MCF 10A (cell line): ENCODE data around the gene REPS2. TPM values are rescaled to one million over a fixed set of nuclear protein-coding genes. Genes with fewer than 3 reads are reported as not detected.

Experiments
- BruUV-seq: library from RNA; stranded (reverse); fragments of 400-500 nt; replicated peaks from 2 replicates; lab custom pipeline; 2021; lab: Mats Ljungman, UMichigan
- CTCF ChIA-PET: fragments of 300-600 bp; sonication (Branson Sonifier 250); formaldehyde crosslinking; extraction: SDS; loops from one replicate; lab custom pipeline; 2021; ENCODE audit warnings: antibody characterized with exemption, inconsistent platforms; lab: Yijun Ruan, JAX
- POLR2A ChIA-PET: fragments of 300-600, 350-650 bp; sonication (Branson Sonifier 250); formaldehyde crosslinking; extraction: SDS; loops from one replicate; lab custom pipeline; 2020; ENCODE audit warnings: antibody characterized with exemption, inconsistent platforms; lab: Yijun Ruan, JAX
- DNase-seq: peaks from one replicate; pipeline ENCODE4 v3.0.0-alpha.2; 2018; ENCODE audit not compliant: unreplicated experiment
- H3K27ac Mint-ChIP-seq: one replicate; pipeline ENCODE4 v1.8.0; 2022; ENCODE audit warnings: mild to moderate bottlenecking, low read depth, mixed read lengths; ENCODE audit not compliant: unreplicated experiment
- H3K27me3 Mint-ChIP-seq: one replicate; pipeline ENCODE4 v1.8.0; 2022; ENCODE audit warnings: mixed read lengths; ENCODE audit not compliant: insufficient read depth, unreplicated experiment
- H3K36me3 Mint-ChIP-seq: one replicate; pipeline ENCODE4 v1.8.0; 2022; ENCODE audit warnings: mild to moderate bottlenecking, moderate library complexity, mixed read lengths; ENCODE audit not compliant: insufficient read depth, unreplicated experiment
- H3K4me1 Mint-ChIP-seq: one replicate; pipeline ENCODE4 v1.8.0; 2022; ENCODE audit warnings: mixed read lengths; ENCODE audit not compliant: insufficient read depth, unreplicated experiment
- H3K4me3 Mint-ChIP-seq: one replicate; pipeline ENCODE4 v1.8.0; 2022; ENCODE audit warnings: mild to moderate bottlenecking, moderate library complexity, mixed read lengths; ENCODE audit not compliant: unreplicated experiment
- H3K9me3 Mint-ChIP-seq: one replicate; pipeline ENCODE4 v1.8.0; 2022; ENCODE audit warnings: mixed read lengths; ENCODE audit not compliant: unreplicated experiment
- CTCF ChIP-seq: fragments of 200-600 bp; IDR thresholded peaks from one replicate; pipeline ENCODE4 v1.8.0; 2022; ENCODE audit warnings: antibody characterized with exemption, mild to moderate bottlenecking; ENCODE audit not compliant: unreplicated experiment
- intact Hi-C: fragments of 100-400 bp; cut with micrococcal nuclease; formaldehyde crosslinking; loops from 2 replicates; pipeline ENCODE4 v1.14.1; 2022
- total RNA-seq: library from RNA; stranded (reverse); gene quantifications from 2 replicates; pipeline ENCODE4 v1.2.3, GENCODE V29; 2022

The REPS2 gene
- total RNA-seq, 1 experiment from 2014 or later: 8.1 TPM

- Mint-ChIP-seq H3K27ac (peak overlapping the region; percentile 72), H3K9me3 (no peaks in the 10 kb centered on the region), H3K27me3 (peaks cover 69% of the 10 kb centered on the region), H3K4me3 (no peak overlapping the region), H3K36me3 (peaks cover 18% of the 10 kb centered on the region), H3K4me1 (peaks cover 28% of the 10 kb centered on the region)
- no TSS peak for BruUV-seq
- ChIA-PET CTCF (interaction anchor here (1.9 to 10.2 kb wide), 2 partner anchors 13 to 15 kb away, joined by 4 to 41 read pairs; no protein-coding TSS in a partner anchor), POLR2A (no interaction called here)
- TF ChIP-seq CTCF: no peak
- no peak for DNase-seq
- intact Hi-C loops: no loop called here
Observed at GRCh38 chrX:17031827-17032226, 85.4 kb downstream of the REPS2 start.

- ChIA-PET CTCF (interaction anchor here (10.2 kb wide), 1 partner anchor 15 kb away, joined by 41 read pairs; no protein-coding TSS in a partner anchor), POLR2A (no interaction called here)
- peak overlapping the region; percentile 72 for H3K27ac Mint-ChIP-seq
- H3K9me3 Mint-ChIP-seq: no peaks in the 10 kb centered on the region
- peaks cover 24% of the 10 kb centered on the region for H3K4me1 Mint-ChIP-seq
- DNase-seq: peak; percentile 68
- H3K27me3 Mint-ChIP-seq: peaks cover 69% of the 10 kb centered on the region
- no TSS peak for BruUV-seq
- peaks cover 23% of the 10 kb centered on the region for H3K36me3 Mint-ChIP-seq
- H3K4me3 Mint-ChIP-seq: no peak overlapping the region
- intact Hi-C loops: no loop called here
- no peak for TF ChIP-seq CTCF
Observed at GRCh38 chrX:17032351-17032750, 85.9 kb downstream of the REPS2 start.

- Mint-ChIP-seq H3K9me3 (no peaks in the 10 kb centered on the region), H3K27me3 (peaks cover 61% of the 10 kb centered on the region), H3K27ac (peak overlapping the region; percentile 72), H3K4me3 (no peak overlapping the region), H3K4me1 (peaks cover 19% of the 10 kb centered on the region), H3K36me3 (peaks cover 27% of the 10 kb centered on the region)
- ChIA-PET POLR2A (no interaction called here), CTCF (interaction anchor here (1.1 to 2.0 kb wide), 2 partner anchors 13 to 135 kb away, joined by 3 to 20 read pairs; no protein-coding TSS in a partner anchor)
- BruUV-seq: no TSS peak
- no peak for DNase-seq
- intact Hi-C loops: no loop called here
- TF ChIP-seq CTCF: no peak
Observed at GRCh38 chrX:17033225-17033624, 86.8 kb downstream of the REPS2 start.

- BruUV-seq: no TSS peak
- H3K9me3 Mint-ChIP-seq: no peaks in the 10 kb centered on the region
- no peak for DNase-seq
- peaks cover 27% of the 10 kb centered on the region for H3K36me3 Mint-ChIP-seq
- ChIA-PET CTCF (interaction anchor here (0.8 to 4.2 kb wide), 3 partner anchors 11 to 152 kb away, joined by 3 to 27 read pairs (median 4); no protein-coding TSS in a partner anchor), POLR2A (no interaction called here)
- peaks cover 19% of the 10 kb centered on the region for H3K4me1 Mint-ChIP-seq
- intact Hi-C loops: no loop called here
- peaks cover 56% of the 10 kb centered on the region for H3K27me3 Mint-ChIP-seq
- H3K4me3 Mint-ChIP-seq: no peak overlapping the region
- no peak for TF ChIP-seq CTCF
- H3K27ac Mint-ChIP-seq: no peak overlapping the region
Observed at GRCh38 chrX:17035111-17035510, 88.7 kb downstream of the REPS2 start.
